GM19324 (cell line): Measurements from ENCODE around the gene LITAF.

Experiments
- ATAC-seq: cut with Tn5 transposase; IDR thresholded peaks from one replicate; pipeline ENCODE4 v1.9.1; 2021; ENCODE audit warnings: mild to moderate bottlenecking, moderate library complexity; ENCODE audit not compliant: unreplicated experiment, low FRiP score

LITAF gene

DNA sequence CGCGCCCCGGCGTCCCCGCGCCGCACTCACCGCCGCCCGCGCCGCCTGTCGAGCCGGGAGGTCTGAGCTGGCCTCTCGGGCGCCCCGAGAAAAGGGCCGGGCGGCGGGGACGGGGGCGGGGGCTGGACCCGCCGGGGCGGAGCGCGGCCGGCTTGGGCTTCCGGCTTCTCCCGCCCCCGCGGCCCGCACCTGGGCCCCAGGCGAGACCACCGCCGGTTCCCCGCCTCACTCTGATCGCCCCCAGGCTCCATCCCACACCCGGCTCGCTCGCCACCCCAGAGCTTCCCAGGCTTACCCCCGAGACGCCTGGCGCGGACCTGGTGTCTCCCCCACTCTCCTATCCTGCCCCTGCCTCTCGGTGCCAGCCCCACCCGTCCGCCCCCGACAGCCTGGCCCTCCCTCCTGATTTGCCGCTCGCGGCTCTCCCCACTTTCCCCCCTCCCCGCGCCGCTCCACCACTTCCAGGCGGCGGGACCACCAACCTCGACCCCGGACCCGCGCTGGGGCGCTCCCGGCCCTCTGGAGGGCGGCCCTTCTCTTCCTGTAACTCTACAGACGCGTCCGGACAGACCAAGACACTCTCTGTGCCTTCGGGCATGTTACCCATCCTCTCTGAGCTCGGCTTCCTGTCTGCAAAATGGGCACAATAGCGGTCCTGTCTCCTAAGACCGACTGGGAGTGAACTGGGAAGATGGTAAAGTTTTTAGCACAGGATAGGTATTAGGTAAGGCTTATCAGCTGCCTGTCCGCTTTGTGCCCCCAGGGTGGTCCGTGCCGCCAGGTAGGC lies at the start of gene LITAF:
Gene LITAF (minus strand): TSS at position 64 of the 787 bp plus-strand sequence. CDS start 30,189 bp downstream, outside the sequence.
- ATAC-seq = peak; percentile 58

DNA sequence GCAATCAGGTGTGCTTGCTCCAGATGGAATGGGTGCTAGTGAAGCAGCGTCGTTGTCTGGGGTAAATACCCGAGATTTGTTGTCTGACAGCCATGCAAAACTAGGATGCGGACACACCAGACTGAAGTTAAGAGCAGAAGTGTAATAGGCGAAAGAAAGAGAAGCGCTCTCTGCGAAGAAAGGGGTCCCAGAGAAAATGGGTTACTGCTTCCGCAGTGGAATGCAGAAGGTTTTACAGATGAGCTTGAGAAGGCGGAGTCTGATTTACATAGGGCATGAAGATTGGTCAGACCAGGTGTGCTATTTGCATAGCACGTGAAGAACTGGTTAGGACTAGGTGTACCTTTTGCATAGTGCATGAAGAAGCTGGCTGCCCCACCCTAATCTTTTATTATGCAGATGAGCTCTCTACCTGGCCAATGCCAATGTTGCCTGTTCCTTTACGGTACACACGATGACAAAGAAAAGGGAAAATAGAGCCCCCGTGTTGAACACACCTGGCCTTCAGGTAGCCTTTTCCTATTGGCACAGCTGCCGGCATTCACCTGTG lies 49.5 kb upstream of the LITAF start:
- ATAC-seq = no peak

DNA sequence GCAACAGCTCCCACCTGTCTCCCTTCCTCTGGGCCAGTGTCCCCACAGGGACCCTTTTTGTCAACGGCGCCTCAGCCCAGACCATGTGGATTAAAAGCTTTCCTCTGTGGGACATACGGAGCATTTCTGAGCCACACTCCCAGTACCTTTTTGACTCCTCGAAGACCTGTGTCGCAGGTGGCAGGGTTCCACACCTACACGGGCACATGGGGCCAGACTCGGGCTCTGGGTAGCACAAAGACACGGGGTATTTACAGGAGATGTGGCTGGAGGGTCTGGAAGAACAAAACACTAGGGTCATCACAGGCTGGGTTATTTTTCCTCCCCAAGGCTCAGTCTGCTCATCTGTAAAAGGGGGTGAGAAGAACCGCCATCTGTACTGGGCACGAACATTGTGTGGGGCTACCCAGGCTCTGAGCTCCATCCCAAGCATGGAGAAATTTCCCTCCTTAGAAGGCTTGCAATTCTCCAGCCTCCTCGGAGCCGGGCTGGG lies 49.0 kb upstream of the LITAF start:
- ATAC-seq = no peak

DNA sequence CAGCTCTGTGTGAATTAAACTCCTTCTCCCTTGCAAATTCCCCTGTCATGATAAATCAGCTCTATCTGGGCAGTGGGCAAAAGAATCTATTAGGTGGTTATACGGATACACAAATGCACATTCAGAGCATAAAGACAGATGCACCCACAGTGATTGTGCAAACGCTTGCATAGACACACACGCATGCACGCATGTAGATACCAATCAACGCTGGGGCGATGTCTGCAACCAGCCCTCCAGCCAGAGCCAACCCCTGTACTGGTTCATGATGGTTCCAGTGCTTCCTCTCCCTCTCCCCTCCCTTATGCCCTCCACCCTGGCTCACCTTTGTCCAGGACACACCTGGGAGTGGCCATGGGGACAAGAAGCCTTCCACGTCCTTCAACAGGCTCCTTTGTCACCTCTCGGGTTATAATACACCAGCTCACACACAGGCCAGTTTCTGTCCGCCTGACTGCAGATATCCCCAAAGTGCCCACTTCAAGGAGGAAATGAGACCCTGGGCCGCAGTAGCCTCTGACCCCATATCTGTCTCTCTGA lies 48.5 kb upstream of the LITAF start:
- ATAC-seq = no peak

DNA sequence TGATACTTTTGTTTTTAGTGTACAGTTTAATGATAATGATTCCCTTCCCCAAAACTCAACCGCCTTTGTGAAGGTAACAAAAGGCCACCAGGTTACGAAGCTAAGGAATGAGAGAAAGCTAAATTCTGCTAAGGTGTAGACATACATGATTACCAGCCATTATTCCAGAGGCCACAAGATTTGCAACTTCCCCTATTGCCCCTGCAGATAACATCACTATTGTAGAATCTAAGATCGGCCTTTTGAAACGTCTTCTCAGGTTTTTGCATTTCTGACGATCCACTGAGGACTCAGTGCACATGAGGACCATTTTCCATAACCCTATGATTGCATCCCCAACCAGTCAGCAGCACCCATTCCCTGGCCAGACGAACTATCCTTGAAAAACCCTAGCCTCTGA lies 47.6 kb upstream of the LITAF start:
- no peak for ATAC-seq

DNA sequence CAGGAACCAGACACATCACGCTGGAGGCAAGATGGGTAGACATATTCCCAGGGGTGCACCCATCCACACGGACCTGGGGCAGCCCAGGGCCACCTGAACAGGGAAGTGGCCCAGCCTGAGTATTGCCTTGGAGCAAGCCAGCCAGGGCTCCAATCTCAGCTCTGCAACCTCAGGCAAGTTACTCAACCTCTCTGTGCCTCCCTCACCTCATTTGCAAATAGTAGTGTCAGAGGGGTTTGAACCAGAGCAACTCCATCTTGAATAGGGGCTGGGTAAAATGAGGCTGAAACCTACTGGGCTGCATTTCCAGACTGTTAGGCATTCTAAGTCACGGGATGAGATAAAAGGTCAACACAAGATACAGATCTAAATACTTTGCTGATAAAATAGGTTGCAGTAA lies 46.4 kb upstream of the LITAF start:
- no peak for ATAC-seq

DNA sequence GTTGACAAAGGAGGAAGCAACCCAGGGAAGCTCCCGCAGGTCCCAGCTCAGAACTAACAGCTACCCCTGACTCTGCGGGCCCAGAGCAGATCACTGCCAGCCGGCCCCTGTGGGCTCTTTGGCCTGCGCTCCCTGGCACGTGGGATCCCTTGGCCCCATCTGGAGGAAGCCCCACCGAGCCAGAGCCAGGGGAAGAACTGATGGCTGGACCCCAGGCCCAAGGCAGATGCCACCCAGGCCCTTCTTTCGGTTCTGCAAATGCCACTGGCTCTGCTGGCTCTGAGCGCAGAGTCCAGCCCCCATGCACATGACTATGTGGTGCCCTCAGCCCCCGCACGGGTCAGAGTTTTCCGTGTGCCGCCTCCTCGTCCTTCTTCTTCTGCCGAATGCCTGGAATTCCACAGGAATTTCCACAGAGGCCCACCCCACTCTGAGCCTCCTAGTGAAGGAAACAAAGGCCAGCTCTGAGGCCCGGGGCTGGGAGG lies 45.8 kb upstream of the LITAF start:
- ATAC-seq = no peak

DNA sequence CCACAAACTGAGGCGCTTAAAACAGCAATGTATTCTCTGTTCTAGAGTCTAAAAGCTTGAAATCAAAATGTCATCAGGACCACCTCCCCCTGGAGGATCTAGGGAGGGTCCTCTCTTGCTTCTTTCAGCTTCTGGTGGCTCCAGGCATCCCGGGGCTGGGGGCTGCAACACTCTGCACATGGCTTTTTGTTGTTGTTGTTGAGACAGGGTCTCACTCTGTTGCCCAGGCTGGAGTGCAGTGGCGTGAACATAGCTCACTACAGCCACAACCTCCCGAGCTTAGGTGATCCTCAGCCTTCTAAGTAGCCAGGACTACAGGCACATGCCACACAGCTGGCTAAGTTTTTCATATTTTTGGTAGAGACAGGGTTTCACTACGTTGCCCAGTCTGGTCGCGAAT lies 44.5 kb upstream of the LITAF start:
- ATAC-seq = no peak

DNA sequence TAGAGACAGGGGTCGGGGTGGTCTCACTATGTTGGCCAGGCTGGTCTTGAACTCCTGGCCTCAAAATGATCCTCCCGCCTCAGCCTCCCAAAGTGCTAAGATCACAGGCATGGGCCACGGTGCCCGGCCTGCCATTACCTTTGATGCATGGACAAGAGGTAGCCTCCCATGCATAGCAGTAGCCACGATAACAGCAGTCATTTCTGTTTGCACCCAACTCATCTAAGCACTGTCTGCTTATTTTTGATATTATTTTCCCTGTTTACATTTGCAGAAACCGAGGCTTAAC lies 44.0 kb upstream of the LITAF start:
- no peak for ATAC-seq

DNA sequence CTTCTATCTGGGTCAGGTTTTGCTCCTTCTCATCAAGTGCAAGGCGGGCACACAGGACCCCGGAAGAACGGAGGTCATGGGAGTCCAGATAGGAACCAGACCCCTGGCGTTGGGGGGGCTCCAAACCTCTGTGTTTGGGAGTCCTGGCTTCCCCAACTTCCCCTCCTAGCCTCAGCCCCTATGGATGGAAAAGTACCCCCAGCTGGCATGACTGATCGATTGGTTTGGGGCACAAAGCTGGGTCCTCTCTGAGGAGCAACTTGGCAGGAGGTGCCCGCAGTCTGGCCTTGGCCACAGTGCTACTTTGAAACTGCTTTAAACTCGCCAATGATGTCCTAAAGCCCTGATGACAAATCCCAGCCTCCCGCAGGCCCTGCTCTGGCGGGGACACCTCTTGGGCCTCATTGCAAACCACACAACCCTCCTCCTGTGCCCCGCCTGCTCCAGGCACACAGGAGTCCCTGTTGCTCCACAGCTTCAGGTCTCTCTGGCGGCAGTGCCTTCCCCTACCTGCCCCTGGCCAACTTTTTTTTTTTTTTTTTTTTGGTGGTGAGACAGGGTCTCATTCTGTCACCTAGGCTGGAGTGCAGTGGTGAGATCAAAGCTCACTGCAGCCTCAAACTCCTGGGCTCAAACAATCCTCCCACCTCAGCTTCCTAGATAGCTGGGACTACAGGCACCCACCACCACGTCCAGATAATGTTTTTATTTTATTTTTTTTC lies 43.5 kb upstream of the LITAF start:
- no peak for ATAC-seq

DNA sequence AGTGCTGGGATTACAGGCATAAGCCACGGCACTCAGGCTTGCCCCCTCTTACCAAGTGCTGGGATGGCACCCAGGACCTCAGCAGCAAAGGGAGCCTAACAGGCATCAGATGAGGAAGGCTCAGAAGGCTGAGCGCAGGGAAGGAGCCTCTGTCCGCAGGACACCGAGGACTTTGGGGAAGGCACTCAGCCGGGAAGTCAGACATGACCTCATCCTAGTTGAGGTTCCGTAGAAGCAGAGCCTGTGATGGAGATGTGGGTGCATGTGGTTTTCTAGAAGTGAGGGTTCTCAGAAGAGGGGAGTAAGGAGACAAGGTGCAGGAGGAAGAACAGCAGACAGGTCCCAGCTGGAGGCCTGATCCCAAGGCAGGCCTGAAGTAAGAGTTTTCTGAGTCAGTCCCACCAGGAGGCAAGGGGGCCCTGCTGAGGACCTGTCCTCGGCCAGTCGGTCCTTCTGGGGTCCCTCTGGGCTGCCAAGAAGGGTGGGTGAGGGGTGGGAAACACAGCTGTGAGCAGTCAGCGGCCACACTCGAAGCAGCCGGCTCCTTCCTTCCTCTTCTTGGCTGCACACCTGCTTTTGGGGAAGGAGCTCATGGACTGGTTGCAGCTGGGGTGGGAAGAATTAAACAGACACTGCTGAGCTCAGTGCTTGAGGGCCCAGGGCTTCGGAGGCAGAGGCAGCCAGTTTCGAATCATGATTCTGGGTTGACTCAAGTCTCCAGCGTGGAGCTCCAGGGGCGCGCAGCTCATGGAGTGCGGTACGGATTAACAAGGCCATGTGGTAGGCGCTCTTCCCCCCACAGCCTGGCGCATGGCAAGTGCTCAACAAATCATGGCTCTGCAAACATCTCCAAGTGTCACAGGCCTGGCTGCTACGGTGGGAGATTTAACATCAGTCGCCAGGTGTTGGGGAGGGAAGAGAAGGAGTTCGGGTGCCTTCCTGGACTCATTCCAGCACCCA lies 42.6 kb upstream of the LITAF start:
- no peak for ATAC-seq

DNA sequence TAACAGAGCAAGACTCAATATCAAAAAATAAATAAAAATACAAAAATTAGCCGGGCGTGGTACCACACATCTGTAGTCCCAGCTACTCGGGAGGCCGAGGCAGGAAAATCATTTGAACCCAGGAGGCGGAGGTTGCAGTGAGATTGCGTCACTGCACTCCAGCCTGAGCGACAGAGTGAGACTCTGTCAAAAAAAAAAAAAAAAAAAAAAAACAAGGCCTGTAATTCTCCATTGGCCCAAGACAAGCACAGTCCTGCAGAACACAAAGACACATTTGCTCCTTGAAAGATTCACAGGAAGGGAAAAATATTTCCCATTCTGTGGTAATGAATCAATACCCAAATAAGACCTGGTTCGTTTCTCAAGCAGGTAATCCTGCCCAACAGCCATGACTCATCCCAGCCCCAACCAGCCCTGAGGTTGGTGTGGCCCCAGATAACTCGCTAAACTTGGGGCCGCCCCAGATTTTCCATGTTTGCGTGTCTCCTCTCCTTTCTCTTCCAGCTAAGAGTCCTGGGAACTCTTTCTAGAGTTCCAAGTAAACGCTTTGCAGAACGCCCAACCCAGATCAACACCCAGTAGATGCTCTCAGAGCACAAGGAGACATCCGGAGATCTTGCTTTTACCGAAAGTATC lies 41.2 kb upstream of the LITAF start:
- no peak for ATAC-seq

DNA sequence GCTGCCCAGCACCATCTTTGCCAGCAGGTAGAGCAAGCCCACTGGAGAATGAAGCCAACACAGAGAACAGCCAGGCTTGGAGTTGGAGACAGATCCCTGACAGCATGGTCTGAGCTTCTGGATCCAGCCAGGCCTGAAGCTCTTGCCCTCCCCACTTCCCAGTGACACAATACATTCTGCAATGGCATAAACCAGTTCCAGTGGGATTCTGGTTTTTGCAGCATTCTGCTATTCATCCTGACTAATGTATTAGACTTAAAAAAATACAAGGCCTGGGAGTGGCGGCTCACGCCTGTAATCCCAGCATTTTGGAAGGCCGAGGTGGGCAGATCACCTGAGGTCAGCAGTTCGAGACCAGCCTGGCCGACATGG lies 40.6 kb upstream of the LITAF start:
- ATAC-seq = no peak

DNA sequence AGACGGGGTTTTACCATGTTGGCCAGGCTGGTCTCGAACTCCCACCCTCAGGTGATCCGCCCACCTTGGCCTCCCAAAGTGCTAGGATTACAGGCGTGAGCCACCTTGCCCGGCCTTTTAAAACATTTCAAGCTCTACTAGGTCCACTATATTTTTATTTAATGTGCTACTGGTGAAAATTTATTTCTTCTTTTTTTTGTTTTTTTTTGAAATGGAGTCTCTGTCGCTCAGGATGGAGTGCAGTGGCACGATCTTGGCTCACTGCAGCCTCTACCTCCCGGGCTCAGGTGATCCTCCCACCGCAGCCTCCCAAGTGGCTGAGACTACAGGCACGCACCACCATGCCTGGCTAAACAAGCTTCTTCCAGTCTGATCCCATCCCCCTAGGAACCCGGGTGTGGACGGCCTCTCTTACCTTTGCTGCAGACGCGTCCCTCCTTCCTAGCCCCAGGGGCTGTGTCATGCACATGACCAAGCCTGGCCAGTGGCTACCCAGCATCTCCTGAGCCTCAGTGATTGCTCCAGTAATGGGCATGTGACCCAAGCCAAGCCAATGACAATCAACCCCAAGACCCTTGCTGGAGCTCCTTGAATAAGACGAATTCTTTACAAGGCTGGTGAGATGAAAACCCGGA lies 40.1 kb upstream of the LITAF start:
- no peak for ATAC-seq

DNA sequence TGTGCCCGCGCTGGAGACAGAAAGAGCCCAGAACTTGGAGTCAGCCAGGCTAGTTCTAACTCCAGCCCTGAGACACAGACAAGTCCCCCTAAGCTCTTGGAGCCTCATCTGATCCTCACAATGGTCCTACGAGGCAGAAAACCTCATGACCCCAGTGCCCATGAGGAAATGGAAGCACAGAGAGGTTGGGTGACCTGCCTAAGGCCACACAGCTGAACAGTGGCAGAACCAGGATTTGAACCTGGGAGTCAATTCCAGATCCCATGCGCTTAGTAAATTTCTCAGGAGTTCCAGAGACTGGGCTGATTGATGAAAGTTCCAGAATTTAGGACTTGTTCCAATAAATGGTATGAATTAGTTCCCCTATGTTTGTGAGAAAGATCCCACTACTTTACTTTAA lies 39.0 kb upstream of the LITAF start:
- no peak for ATAC-seq

DNA sequence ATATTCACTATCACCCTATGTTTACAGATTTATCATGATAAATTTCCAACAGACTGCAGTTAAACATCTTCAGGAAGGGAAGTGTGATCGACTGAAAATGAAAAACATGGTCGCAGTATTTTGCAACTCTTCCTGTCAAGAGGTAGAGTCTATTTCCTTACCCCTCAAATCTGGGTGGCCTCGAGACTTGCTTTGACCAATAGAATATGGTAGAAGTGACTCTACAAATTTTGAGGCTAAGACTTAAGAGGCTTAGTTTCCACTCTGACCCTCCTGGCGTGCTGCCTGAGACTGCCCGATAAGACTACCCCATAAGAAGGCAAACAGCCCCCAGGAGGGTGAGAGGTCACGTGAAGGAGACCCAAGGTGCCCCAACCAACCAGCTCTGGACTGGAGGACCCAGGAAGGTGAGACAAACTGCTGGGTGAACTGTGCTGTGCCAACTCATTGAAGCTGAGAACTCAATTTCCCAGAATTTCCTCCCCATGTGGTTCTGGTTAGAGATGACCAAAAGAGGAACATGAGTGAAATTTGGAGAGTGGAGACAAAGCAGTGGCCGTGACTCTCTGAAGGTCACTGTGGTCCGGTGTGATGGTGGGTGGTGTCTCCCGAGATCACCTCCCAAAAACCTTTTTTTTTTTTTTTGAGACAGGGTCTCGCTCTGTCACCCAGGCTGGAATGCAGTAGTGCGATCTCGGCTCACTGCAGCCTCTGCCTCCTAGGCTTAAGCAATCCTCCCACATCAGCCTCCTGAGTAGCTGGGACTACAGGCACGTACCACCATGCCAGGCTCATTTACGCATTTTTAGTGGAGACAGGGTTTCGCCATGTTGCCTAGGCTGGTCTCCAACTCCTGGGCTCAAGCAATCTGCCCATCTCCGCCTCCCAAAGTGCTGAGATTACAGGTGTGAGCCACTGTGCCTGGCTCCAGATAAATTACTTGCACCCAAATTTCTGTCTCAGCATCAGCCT lies 38.2 kb upstream of the LITAF start:
- no peak for ATAC-seq

DNA sequence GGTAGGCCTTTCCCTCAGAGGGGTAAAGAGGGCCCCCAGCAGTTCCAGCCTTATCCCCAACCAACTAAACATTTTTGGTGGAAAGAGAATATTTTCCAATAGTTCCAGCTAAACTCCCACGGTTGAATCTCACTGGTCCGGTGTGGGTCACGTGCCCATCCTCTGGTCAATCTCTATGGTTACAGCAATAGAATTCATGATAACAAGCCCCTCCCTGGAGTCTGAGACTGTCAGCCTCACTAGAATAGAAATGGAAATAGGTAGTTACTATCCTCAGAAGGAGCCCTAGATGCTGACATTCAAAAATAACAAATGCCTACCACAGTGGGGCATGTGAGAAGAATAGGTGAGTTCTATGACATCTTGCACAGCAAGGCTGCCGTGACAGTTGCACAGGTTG lies 37.5 kb upstream of the LITAF start:
- ATAC-seq = no peak

DNA sequence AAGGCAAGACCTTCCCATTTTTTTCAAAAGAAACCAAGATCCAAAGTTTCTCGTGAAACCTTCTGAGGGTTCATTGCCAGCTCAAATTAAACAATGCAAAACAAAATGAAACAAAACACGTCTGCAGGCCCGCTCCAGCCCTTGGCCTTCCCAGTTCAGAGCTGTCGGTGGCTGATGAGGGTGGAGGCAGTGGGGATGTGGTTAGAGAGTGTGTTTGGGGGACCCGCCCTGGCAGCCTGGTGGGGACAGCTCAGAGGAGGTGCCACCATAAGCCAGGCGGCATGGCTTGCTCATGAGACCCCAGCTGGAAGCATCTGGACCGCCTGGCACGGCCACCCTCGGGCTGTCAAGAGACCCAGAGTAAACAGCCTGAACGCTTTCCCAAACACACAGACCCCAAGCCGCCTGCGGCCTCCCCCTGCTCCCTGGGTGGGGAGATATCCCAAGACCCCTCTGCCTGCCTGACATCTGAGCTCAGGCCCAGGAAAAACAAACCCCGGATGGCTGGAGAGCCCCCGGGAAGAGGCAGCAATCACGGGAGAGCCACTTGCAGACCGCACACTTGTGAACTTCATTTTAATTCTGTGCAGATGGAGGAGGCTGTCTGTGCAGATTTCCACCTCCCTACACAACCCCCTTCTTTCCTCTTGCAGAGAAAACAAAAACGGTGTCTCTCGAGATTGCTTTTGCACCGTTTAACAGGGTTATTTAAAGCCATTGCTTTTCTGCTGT lies 35.4 kb upstream of the LITAF start:
- no peak for ATAC-seq
